Endothelial cell (in vitro differentiated cells): ENCODE results near the gene LST1. TPM values are rescaled to one million over a fixed set of nuclear protein-coding genes. Genes with fewer than 3 reads are reported as not detected.

ENCODE experiments used
- DNase-seq: peaks from one replicate; pipeline ENCODE4 v3.0.0; 2021; ENCODE audit warnings: low spot score
- H3K27ac Mint-ChIP-seq: one replicate; pipeline ENCODE4 v1.8.0; 2021; ENCODE audit warnings: mixed read lengths, inconsistent platforms; ENCODE audit not compliant: unreplicated experiment
- H3K27me3 Mint-ChIP-seq: one replicate; pipeline ENCODE4 v1.8.0; 2021; ENCODE audit warnings: mild to moderate bottlenecking, moderate library complexity, mixed read lengths, inconsistent platforms; ENCODE audit not compliant: unreplicated experiment
- H3K36me3 Mint-ChIP-seq: one replicate; pipeline ENCODE4 v1.8.0; 2021; ENCODE audit warnings: mild to moderate bottlenecking, low read depth, mixed read lengths, inconsistent platforms; ENCODE audit not compliant: unreplicated experiment
- H3K4me1 Mint-ChIP-seq: one replicate; pipeline ENCODE4 v1.8.0; 2021; ENCODE audit warnings: mild to moderate bottlenecking, mixed read lengths, inconsistent platforms; ENCODE audit not compliant: unreplicated experiment
- H3K4me3 Mint-ChIP-seq: one replicate; pipeline ENCODE4 v1.8.0; 2021; ENCODE audit warnings: mild to moderate bottlenecking, mixed read lengths, inconsistent platforms; ENCODE audit not compliant: unreplicated experiment
- H3K9me3 Mint-ChIP-seq: one replicate; pipeline ENCODE4 v1.8.0; 2021; ENCODE audit warnings: mixed read lengths, inconsistent platforms; ENCODE audit not compliant: unreplicated experiment
- CTCF ChIP-seq: fragments of 200-600 bp; sonication (generic); IDR thresholded peaks from one replicate; pipeline ENCODE4 v1.5.0; 2021; ENCODE audit warnings: antibody characterized with exemption; ENCODE audit not compliant: unreplicated experiment
- total RNA-seq: library from RNA; stranded (reverse); fragmentation: NEBNext Ultra II Directional; extraction: Animal tissue kit (Norgen Biotek cat#: 25700); gene quantifications from one replicate; pipeline ENCODE4 v1.2.1, GENCODE V29; 2021; ENCODE audit not compliant: unreplicated experiment

The LST1 gene
- total RNA-seq, 1 donor from 2014 or later, result 1.7 TPM

DNA sequence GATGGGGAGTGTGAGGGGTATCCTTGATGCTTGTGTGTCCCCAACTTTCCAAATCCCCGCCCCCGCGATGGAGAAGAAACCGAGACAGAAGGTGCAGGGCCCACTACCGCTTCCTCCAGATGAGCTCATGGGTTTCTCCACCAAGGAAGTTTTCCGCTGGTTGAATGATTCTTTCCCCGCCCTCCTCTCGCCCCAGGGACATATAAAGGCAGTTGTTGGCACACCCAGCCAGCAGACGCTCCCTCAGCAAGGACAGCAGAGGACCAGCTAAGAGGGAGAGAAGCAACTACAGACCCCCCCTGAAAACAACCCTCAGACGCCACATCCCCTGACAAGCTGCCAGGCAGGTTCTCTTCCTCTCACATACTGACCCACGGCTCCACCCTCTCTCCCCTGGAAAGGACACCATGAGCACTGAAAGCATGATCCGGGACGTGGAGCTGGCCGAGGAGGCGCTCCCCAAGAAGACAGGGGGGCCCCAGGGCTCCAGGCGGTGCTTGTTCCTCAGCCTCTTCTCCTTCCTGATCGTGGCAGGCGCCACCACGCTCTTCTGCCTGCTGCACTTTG is 10.7 kb upstream of the LST1 start, which contains the start of gene TNF:
TSS of gene TNF (plus strand) at position 231 of the 567 bp plus-strand sequence. CDS start at position 408, 177 bp downstream.
- Mint-ChIP-seq H3K27me3 (peaks cover 9% of the 10 kb centered on the region), H3K4me1 (peaks cover 15% of the 10 kb centered on the region), H3K27ac (no peak within 1 kb of the TSS), H3K9me3 (no peaks in the 10 kb centered on the region), H3K4me3 (no peak within 1 kb of the TSS), H3K36me3 (no peaks in the 10 kb centered on the region)
- TF ChIP-seq CTCF, result no peak
- DNase-seq, result no peak

GRCh38 chr6:31575952-31576685 is 10.0 kb upstream of the LST1 start:
- TF ChIP-seq CTCF, result no peak
- no peaks in the 10 kb centered on the region for H3K36me3 Mint-ChIP-seq
- no peaks in the 10 kb centered on the region for H3K9me3 Mint-ChIP-seq
- H3K4me1 Mint-ChIP-seq, result peaks cover 18% of the 10 kb centered on the region
- H3K4me3 Mint-ChIP-seq, result no peak overlapping the region
- no peak overlapping the region for H3K27ac Mint-ChIP-seq
- DNase-seq, result no peak
- peaks cover 11% of the 10 kb centered on the region for H3K27me3 Mint-ChIP-seq

GRCh38 chr6:31576897-31577578 is 9.0 kb upstream of the LST1 start:
- no peak for DNase-seq
- Mint-ChIP-seq H3K4me3 (no peak overlapping the region), H3K36me3 (no peaks in the 10 kb centered on the region), H3K9me3 (no peaks in the 10 kb centered on the region), H3K27ac (no peak overlapping the region), H3K27me3 (peaks cover 11% of the 10 kb centered on the region), H3K4me1 (peaks cover 20% of the 10 kb centered on the region)
- TF ChIP-seq CTCF, result no peak

DNA sequence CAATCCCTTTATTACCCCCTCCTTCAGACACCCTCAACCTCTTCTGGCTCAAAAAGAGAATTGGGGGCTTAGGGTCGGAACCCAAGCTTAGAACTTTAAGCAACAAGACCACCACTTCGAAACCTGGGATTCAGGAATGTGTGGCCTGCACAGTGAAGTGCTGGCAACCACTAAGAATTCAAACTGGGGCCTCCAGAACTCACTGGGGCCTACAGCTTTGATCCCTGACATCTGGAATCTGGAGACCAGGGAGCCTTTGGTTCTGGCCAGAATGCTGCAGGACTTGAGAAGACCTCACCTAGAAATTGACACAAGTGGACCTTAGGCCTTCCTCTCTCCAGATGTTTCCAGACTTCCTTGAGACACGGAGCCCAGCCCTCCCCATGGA is 8.5 kb upstream of the LST1 start:
- no peak for DNase-seq
- Mint-ChIP-seq H3K27ac (no peak overlapping the region), H3K4me3 (no peak overlapping the region), H3K27me3 (peaks cover 10% of the 10 kb centered on the region), H3K4me1 (peaks cover 20% of the 10 kb centered on the region), H3K36me3 (no peaks in the 10 kb centered on the region), H3K9me3 (no peaks in the 10 kb centered on the region)
- no peak for TF ChIP-seq CTCF
